Hepatocyte (in vitro differentiated cells): ENCODE measurements around the gene SMIM24. TPM values are rescaled to one million over a fixed set of nuclear protein-coding genes. Genes with fewer than 3 reads are reported as not detected.

ENCODE experiments used
- DNase-seq: peaks from one replicate; pipeline ENCODE4 v3.0.0-alpha.2; 2016; ENCODE audit warnings: low spot score
- H2AFZ ChIP-seq: fragments of 200-600 bp; sonication (generic); 2 replicates; pipeline ENCODE4 v1.6.0; 2016; ENCODE audit warnings: antibody characterized with exemption, mild to moderate bottlenecking
- H3K27ac ChIP-seq: fragments of 200-600 bp; sonication (generic); 2 replicates; pipeline ENCODE4 v1.5.1; 2016; ENCODE audit warnings: mild to moderate bottlenecking
- H3K27me3 ChIP-seq: fragments of 200-600 bp; sonication (generic); 2 replicates; pipeline ENCODE4 v1.6.1; 2016
- H3K36me3 ChIP-seq: fragments of 200-600 bp; sonication (generic); replicated peaks from 2 replicates; pipeline ENCODE4 v1.5.1; 2016; ENCODE audit warnings: low read depth; ENCODE audit not compliant: insufficient read depth
- H3K4me1 ChIP-seq: fragments of 200-600 bp; sonication (generic); 2 replicates; pipeline ENCODE4 v1.5.1; 2016; ENCODE audit warnings: mild to moderate bottlenecking, moderate library complexity; ENCODE audit not compliant: insufficient read depth
- H3K4me2 ChIP-seq: fragments of 200-600 bp; sonication (generic); 2 replicates; pipeline ENCODE4 v1.6.0; 2016
- H3K4me3 ChIP-seq: fragments of 200-600 bp; sonication (generic); 2 replicates; pipeline ENCODE4 v1.5.1; 2016; ENCODE audit warnings: mild to moderate bottlenecking
- H3K79me2 ChIP-seq: fragments of 200-600 bp; sonication (generic); 2 replicates; pipeline ENCODE4 v1.6.0; 2017; ENCODE audit warnings: mild to moderate bottlenecking
- H3K9me2 ChIP-seq: fragments of 200-600 bp; sonication (generic); replicated peaks from 2 replicates; pipeline ENCODE4 v1.6.0; 2017; ENCODE audit warnings: mild to moderate bottlenecking; ENCODE audit not compliant: insufficient read depth
- H3K9me3 ChIP-seq: fragments of 200-600 bp; sonication (generic); 2 replicates; pipeline ENCODE4 v1.5.1; 2016; ENCODE audit warnings: low read depth, mild to moderate bottlenecking
- H4K20me1 ChIP-seq: fragments of 200-600 bp; sonication (generic); 2 replicates; pipeline ENCODE4 v1.6.0; 2016; ENCODE audit warnings: mild to moderate bottlenecking; ENCODE audit not compliant: insufficient read depth, poor library complexity, severe bottlenecking
- CTCF ChIP-seq: fragments of 200-600 bp; sonication (generic); IDR thresholded peaks from 2 replicates; pipeline ENCODE4 v1.5.1; 2016; ENCODE audit warnings: antibody characterized with exemption, mild to moderate bottlenecking; ENCODE audit not compliant: poor library complexity
- EZH2 ChIP-seq: fragments of 200-600 bp; sonication (generic); IDR thresholded peaks from 2 replicates; pipeline ENCODE4 v1.6.1; 2016; ENCODE audit warnings: antibody characterized with exemption, mild to moderate bottlenecking, borderline replicate concordance
- EZH2phosphoT487 ChIP-seq: fragments of 200-600 bp; sonication (generic); IDR thresholded peaks from one replicate; pipeline ENCODE4 v1.6.1; 2018; ENCODE audit warnings: antibody characterized with exemption, mild to moderate bottlenecking, low read depth, moderate library complexity; ENCODE audit not compliant: unreplicated experiment, severe bottlenecking
- WGBS: methylation state at CpG from one replicate; pipeline ENCODE4 v1.1.6; 2016; ENCODE audit warnings: low lambda C conversion rate; ENCODE audit errors: missing lambda C conversion rate; 5-methylcytosine and 5-hydroxymethylcytosine counted together
- polyA plus RNA-seq: library from polyadenylated mRNA; unstranded; fragments of >200 nt; fragmentation: Nextera tagmentation; extraction: Ambion mirVana; gene quantifications from 2 replicates; pipeline ENCODE4 v1.2.1, GENCODE V29; 2016
- total RNA-seq: library from RNA; depleted of rRNA; stranded (reverse); fragments of >200 nt; gene quantifications from 2 replicates; pipeline ENCODE4 v1.2.3, GENCODE V29; 2014

The SMIM24 gene
- total and polyA plus RNA-seq, 2 experiments from 2014 or later: 81.2 to 151 TPM

DNA sequence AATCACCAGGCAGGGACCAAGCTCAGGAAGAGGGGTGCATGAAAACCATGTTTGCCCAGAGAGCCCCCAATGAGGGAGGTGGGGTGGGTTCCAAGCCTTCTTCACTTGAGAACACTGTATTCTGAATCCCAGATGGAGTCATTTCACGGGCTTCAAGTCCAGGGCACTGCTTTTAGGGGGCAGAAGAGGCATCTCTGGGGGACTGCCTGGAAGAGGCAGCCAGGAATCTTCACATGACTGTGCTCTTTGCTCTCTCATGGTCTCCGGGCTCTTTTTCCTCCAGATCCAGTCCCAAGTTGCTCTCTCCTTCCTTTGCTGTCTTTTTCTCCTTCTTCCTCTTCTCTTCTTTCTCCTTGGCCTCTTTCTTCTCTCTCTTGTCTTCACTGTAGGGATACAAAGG, 5.7 kb downstream of the SMIM24 start:
- H4K20me1 ChIP-seq: no peaks in the 10 kb centered on the region
- no peak overlapping the region for H3K4me3 ChIP-seq
- H3K27ac ChIP-seq: peak overlapping the region; percentile 90
- H3K4me2 ChIP-seq: peak overlapping the region; percentile 66
- H3K27me3 ChIP-seq: no peaks in the 10 kb centered on the region
- DNase-seq: no peak
- H3K36me3 ChIP-seq: no peaks in the 10 kb centered on the region
- H3K4me1 ChIP-seq: peaks cover 19% of the 10 kb centered on the region
- H3K9me3 ChIP-seq: no peaks in the 10 kb centered on the region
- no peak overlapping the region for H2AFZ ChIP-seq
- TF ChIP-seq EZH2phosphoT487 (no peak), CTCF (no peak), EZH2 (no peak)
- H3K9me2 ChIP-seq: no peaks in the 10 kb centered on the region
- H3K79me2 ChIP-seq: no peaks in the 10 kb centered on the region
- WGBS: 78% methylated on average over 2 of the region's 2 CpGs

DNA sequence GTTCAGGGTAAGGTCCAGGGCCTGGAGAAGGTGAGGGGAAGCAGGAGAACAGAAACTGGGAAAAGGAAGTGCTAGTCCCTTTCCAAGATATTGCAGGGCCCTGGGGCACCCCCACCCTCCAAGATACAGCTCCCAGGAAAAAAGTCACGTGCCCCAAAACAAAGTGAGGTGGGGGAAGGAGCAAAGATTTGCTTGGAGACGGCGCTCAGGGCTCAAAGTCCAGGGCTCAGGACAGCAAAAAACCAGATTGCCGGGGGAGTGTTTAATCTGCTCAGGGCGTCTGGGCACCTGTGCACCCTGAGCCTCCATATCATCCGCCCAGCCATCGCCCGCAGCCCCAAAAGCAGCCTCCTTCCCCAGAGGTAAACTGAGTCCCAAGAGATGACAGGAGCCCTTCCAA, 6.3 kb downstream of the SMIM24 start:
- Histone ChIP-seq H3K36me3 (no peaks in the 10 kb centered on the region), H3K79me2 (no peaks in the 10 kb centered on the region), H3K9me2 (no peaks in the 10 kb centered on the region), H3K27me3 (no peaks in the 10 kb centered on the region), H4K20me1 (no peaks in the 10 kb centered on the region), H3K4me3 (no peak overlapping the region), H3K4me2 (peak overlapping the region; percentile 66), H3K27ac (peak overlapping the region; percentile 90), H3K4me1 (peaks cover 19% of the 10 kb centered on the region), H2AFZ (no peak overlapping the region), H3K9me3 (no peaks in the 10 kb centered on the region)
- WGBS: 44% methylated on average over 8 of the region's 8 CpGs
- TF ChIP-seq EZH2phosphoT487: no peak
- TF ChIP-seq EZH2: no peak
- TF ChIP-seq CTCF: no peak
- peak; percentile 84 for DNase-seq

GRCh38 chr19:3471954-3472655, 8.2 kb downstream of the SMIM24 start:
- no peak for DNase-seq
- no peaks in the 10 kb centered on the region for H3K27me3 ChIP-seq
- WGBS: 48% methylated on average over 24 of the region's 24 CpGs
- no peaks in the 10 kb centered on the region for H4K20me1 ChIP-seq
- no peaks in the 10 kb centered on the region for H3K79me2 ChIP-seq
- no peak overlapping the region for H3K4me3 ChIP-seq
- H3K27ac ChIP-seq: no peak overlapping the region
- no peak overlapping the region for H2AFZ ChIP-seq
- TF ChIP-seq CTCF (peak; percentile 64), EZH2phosphoT487 (no peak), EZH2 (no peak)
- H3K4me1 ChIP-seq: peaks cover 19% of the 10 kb centered on the region
- H3K9me3 ChIP-seq: no peaks in the 10 kb centered on the region
- H3K36me3 ChIP-seq: no peaks in the 10 kb centered on the region
- no peak overlapping the region for H3K4me2 ChIP-seq
- no peaks in the 10 kb centered on the region for H3K9me2 ChIP-seq
